A673 (cell line): ENCODE data around the gene ZSCAN20.

Experiments used
- CTCF ChIP-seq: fragments of 300-800, 200-600 bp; sonication (generic); conservative IDR thresholded peaks from 2 replicates; pipeline ENCODE4 v1.5.1; 2017; ENCODE audit warnings: low read depth, mild to moderate bottlenecking, antibody characterized with exemption, low read length, moderate library complexity, mixed read lengths
- EZH2 ChIP-seq: fragments of 200-600 bp; sonication (generic); IDR thresholded peaks from 2 replicates; pipeline ENCODE4 v1.6.1; 2017; ENCODE audit warnings: borderline replicate concordance, low read depth, mild to moderate bottlenecking, mixed read lengths, antibody characterized with exemption, low read length; ENCODE audit not compliant: poor library complexity, severe bottlenecking

GRCh38 chr1:33515607-33516006 lies 43.2 kb downstream of the ZSCAN20 start:
- TF ChIP-seq CTCF: no peak
- no peak for TF ChIP-seq EZH2
